ENCODE results near the gene NFAM1.

The NFAM1 gene

DNA sequence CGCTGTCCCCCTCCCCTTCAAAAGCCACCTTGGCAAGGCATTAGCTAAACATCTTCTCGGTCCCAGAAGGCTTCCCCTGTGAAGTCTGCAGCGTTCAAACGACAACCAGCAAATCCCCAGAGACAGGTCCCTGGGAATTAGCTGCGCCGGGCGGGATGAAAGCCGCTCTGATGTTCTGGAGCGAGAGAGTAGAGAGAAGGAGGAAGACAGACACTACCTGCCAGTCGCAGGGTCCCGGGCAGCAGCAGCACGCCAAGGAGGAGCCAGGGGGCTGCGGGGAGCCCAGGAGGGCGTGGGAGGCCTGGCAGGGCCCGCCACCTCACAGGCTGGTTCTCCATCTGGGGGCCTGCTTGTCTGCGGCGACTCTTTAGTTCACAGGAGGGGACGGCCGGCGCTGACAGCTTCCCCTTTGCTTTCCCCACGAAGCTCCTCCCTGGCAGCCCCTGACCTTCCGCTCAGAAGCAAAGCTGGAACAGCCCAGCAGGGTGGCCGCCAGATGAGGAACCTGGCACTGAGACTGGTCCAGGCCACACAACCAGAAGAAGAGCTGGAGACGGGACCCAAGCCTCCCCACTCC, at the start of gene NFAM1:
TSS of gene NFAM1 (minus strand) at position 384 of the 577 bp plus-strand sequence. CDS start at position 338, 46 bp downstream.
- in situ Hi-C loops (cut with MboI; ENCODE audit: low sequenced_read_pairs): loop anchor here (25.0 kb wide), 1 partner anchor 470 kb away; the partner anchor contains the start of genes SEPTIN3 and SMIM45

- in situ Hi-C loops (cut with MboI; ENCODE audit: low sequenced_read_pairs): no loop called here
These were observed 42.9 kb upstream of the NFAM1 start for GRCh38 chr22:42475122-42475521.

- in situ Hi-C loops (cut with MboI; ENCODE audit: low sequenced_read_pairs): loop anchor here (25.0 kb wide), 1 partner anchor 786 kb away; the partner anchor contains the start of genes MEI1 and SNU13
These were observed 41.4 kb upstream of the NFAM1 start for GRCh38 chr22:42473484-42474193.

DNA sequence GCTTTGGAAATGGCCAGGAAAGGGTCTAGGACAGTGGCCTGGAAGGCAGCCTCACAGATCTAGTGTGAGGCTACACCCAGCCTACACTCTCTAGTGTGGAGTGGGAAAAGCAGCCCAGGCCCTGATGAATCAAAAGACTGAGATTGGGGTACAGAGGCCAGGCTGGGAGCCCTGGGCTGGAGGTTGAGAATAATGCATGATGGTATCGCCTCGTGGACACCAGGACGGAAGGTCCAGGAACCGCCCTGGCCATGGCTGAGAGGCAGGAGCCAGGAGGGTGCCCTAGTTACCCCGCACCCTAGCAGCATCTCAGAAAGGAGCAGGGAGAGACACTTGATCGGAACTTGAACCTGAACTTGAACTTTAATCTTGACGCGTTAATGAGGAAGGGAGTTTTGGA, 40.5 kb upstream of the NFAM1 start:
- in situ Hi-C loops (cut with MboI; ENCODE audit: low sequenced_read_pairs): loop anchor here (25.0 kb wide), 1 partner anchor 785 kb away; the partner anchor contains the start of genes MEI1 and SNU13

- in situ Hi-C loops (cut with MboI; ENCODE audit: low sequenced_read_pairs): loop anchor here (25.0 kb wide), 1 partner anchor 784 kb away; the partner anchor contains the start of genes MEI1 and SNU13
These were observed 39.2 kb upstream of the NFAM1 start for GRCh38 chr22:42471441-42471840.

DNA sequence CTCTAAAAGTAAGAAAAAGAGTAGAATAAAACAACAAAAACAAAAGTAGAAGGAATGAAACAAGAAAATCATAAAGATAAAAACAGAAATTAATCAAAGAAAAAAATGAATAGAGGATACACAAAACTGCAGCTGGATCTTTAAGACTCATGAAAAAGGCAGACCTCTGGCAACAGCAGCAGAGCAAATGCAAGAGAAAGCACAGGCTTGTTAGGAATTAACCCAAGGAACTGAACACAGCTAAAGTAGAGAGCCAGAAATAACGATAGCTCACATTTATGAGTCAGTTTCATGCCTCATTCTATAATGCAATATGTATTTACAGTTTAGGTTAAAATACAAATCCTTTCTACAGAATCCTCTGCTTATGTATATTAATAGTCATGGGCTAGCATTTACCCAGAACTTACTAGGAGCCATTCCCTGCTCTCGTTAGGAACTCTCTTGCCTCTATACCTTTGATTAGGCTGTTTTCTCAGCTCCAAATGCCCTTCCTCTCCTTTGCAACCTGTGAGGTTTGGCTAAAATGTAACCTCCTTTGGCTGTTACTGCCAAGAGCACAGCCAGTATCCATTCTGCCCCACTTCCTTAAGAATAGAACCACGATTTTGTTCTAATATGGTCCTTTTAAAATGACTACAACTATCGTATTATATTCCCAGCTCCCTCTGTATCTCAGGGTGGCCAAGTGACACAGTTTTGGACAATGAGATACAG, 38.3 kb upstream of the NFAM1 start:
- in situ Hi-C loops (cut with MboI; ENCODE audit: low sequenced_read_pairs): loop anchor here (25.0 kb wide), 1 partner anchor 783 kb away; the partner anchor contains the start of genes MEI1 and SNU13

GRCh38 chr22:42468841-42469240, 36.6 kb upstream of the NFAM1 start:
- in situ Hi-C loops (cut with MboI; ENCODE audit: low sequenced_read_pairs): loop anchor here (25.0 kb wide), 1 partner anchor 782 kb away; the partner anchor contains the start of genes MEI1 and SNU13

DNA sequence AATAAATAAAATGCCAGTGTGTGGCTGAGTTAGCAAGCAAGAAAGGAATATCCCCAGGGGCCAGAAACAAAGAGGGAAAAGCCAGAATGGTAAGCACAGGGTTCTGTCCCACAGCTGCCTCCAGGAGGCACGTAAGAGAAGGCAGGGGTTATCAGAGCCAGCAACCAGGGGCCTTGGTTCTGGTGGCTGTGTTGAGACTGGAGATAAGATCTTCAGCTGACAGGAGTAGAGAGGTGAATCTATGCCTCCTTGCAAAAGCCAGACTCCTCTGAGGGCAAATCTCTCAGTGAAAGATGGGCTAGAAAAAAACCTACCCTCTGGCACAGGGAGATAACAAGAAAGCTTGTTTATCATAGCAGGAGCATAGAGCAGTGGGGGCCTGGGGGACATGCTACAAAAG, 29.8 kb upstream of the NFAM1 start:
- in situ Hi-C loops (cut with MboI; ENCODE audit: low sequenced_read_pairs): loop anchor here (25.0 kb wide), 1 partner anchor 775 kb away; the partner anchor contains the start of genes MEI1 and SNU13

DNA sequence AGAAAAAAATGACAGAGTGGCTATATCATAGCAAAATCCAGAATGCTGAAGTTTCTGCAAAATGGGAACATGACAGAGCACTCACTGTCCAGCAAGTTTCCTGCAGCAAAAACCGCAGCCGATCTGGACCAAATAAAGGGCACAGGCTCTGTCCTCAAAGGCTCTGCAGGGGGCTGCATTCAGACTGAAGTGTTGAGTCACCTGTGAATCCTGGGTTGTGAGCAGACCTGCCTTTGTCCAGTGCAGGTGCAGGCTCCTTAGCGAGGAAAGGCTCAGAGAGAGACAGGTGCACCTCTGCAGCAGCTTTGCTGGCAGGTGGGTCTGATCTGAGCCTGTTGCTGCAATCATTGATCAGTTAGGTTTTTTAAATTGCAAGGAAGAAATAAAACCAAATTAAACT, 29.3 kb upstream of the NFAM1 start:
- in situ Hi-C loops (cut with MboI; ENCODE audit: low sequenced_read_pairs): loop anchor here (25.0 kb wide), 1 partner anchor 774 kb away; the partner anchor contains the start of genes MEI1 and SNU13

GRCh38 chr22:42459287-42460063, 27.3 kb upstream of the NFAM1 start:
- in situ Hi-C loops (cut with MboI; ENCODE audit: low sequenced_read_pairs): loop anchor here (25.0 kb wide), 1 partner anchor 772 kb away; the partner anchor contains the start of genes MEI1 and SNU13

GRCh38 chr22:42452916-42453315, 20.7 kb upstream of the NFAM1 start:
- in situ Hi-C loops (cut with MboI; ENCODE audit: low sequenced_read_pairs): loop anchor here (25.0 kb wide), 1 partner anchor 766 kb away; the partner anchor contains the start of genes MEI1 and SNU13

GRCh38 chr22:42452456-42452855, 20.3 kb upstream of the NFAM1 start:
- in situ Hi-C loops (cut with MboI; ENCODE audit: low sequenced_read_pairs): loop anchor here (25.0 kb wide), 1 partner anchor 765 kb away; the partner anchor contains the start of genes MEI1 and SNU13

DNA sequence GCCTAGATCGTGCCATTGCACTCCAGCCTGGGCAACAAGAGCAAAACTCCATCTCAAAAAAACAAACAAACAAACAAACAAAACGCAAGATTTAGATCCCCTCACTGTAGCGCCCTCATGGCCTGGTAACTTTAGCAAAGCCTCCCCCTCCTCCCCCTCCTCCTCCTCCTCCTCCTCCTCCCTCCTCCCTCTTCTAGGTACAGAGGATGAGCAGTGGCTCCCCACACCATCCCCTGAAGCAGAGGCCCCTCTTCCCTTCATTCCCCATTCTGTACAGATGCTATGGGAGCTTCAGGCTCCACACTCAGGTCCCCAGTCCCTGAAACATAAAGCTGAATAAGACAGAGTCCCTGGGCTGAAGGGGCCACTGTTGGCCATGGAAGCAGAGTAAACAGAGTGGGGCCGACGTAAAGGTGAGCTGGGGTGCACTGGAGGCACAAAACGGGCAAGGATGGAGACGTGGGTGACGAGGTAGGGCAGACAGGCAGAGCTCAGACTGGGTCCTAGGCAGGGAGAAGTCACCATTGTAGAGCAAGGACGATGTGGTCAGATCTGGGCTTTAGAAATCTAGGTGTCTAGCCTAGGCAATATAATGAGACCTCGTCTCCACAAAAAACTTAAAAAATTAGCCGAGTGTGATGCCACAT, 19.4 kb upstream of the NFAM1 start:
- in situ Hi-C loops (cut with MboI; ENCODE audit: low sequenced_read_pairs): loop anchor here (25.0 kb wide), 1 partner anchor 764 kb away; the partner anchor contains the start of genes MEI1 and SNU13

- in situ Hi-C loops (cut with MboI; ENCODE audit: low sequenced_read_pairs): loop anchor here (25.0 kb wide), 1 partner anchor 764 kb away; the partner anchor contains the start of genes MEI1 and SNU13
These were observed 18.7 kb upstream of the NFAM1 start for GRCh38 chr22:42450862-42451261.

GRCh38 chr22:42446151-42446550, 13.9 kb upstream of the NFAM1 start:
- in situ Hi-C loops (cut with MboI; ENCODE audit: low sequenced_read_pairs): loop anchor here (25.0 kb wide), 1 partner anchor 484 kb away; the partner anchor contains the start of genes SEPTIN3 and SMIM45

- in situ Hi-C loops (cut with MboI; ENCODE audit: low sequenced_read_pairs): loop anchor here (25.0 kb wide), 1 partner anchor 482 kb away; the partner anchor contains the start of genes SEPTIN3 and SMIM45
These were observed 12.1 kb upstream of the NFAM1 start for GRCh38 chr22:42444077-42444904.

- in situ Hi-C loops (cut with MboI; ENCODE audit: low sequenced_read_pairs): loop anchor here (25.0 kb wide), 1 partner anchor 481 kb away; the partner anchor contains the start of genes SEPTIN3 and SMIM45
These were observed 11.3 kb upstream of the NFAM1 start for GRCh38 chr22:42443240-42444076.

Measured in HL-60/S4 (cell line).